H1 (cell line): ENCODE measurements around the gene KCNMA1. TPM values are rescaled to one million over a fixed set of nuclear protein-coding genes. Genes with fewer than 3 reads are reported as not detected.

Experiments used
- CBX5 ChIP-seq: fragments of 300-800, 300-1000 bp; sonication (generic); IDR thresholded peaks from 2 replicates; pipeline ENCODE4 v1.7.1; 2016; ENCODE audit warnings: antibody characterized with exemption, low read length, low read depth
- CHD7 ChIP-seq: fragments of 300-600 bp; sonication (generic); IDR thresholded peaks from 2 replicates; pipeline ENCODE4 v1.7.1; 2012; ENCODE audit warnings: low read length, moderate library complexity, mild to moderate bottlenecking, inconsistent platforms; ENCODE audit not compliant: insufficient replicate concordance
- CREB1 ChIP-seq: IDR thresholded peaks from 2 replicates; pipeline ENCODE4 v1.6.1; 2012; ENCODE audit warnings: inconsistent platforms
- HDAC2 ChIP-seq, 2 experiments: fragments of 300-600 bp in 1 of 2; sonication (generic) in 1 of 2; IDR thresholded peaks; 2 replicates each; pipeline ENCODE4 v1.6.1; 2011 to 2012; ENCODE audit warnings: low read depth in 2 of 2, low read length in 2 of 2, mild to moderate bottlenecking in 2 of 2, moderate library complexity in 2 of 2, borderline replicate concordance in 1 of 2, inconsistent platforms in 1 of 2
- polyA plus RNA-seq, 7 experiments: library from polyadenylated mRNA; depleted of rRNA in 3 of 7; stranded (reverse) in 5 of 7; unstranded in 2 of 7; fragments of >200 nt in 5 of 7; fragments of 200-250 nt in 2 of 7; gene quantifications; 1 replicate in 5 of 7; 2 replicates in 1 of 7; 4 replicates in 1 of 7; pipeline versions ENCODE4 v1.2.1 to v1.2.3, GENCODE V29; 2011 to 2013; ENCODE audit warnings: missing spikeins in 2 of 7, mixed read lengths in 2 of 7
- total RNA-seq: library from RNA; stranded (reverse); fragmentation: NEBNext Ultra II Directional; extraction: Animal tissue kit (Norgen Biotek cat#: 25700); gene quantifications from 2 replicates; pipeline ENCODE4 v1.2.1, GENCODE V29; 2021
- TF ChIP-seq, protein P1 (sequence below), 3 experiments: IDR thresholded peaks; 1 replicate in 2 of 3; 2 replicates in 1 of 3; pipeline versions ENCODE4 v1.5.1 to v1.6.1; 2011; ENCODE audit warnings: low read length in 3 of 3, mild to moderate bottlenecking in 3 of 3, inconsistent platforms in 2 of 3, low read depth in 1 of 3, moderate library complexity in 1 of 3; ENCODE audit not compliant: insufficient read depth in 1 of 3; ENCODE audit errors: control extremely low read depth in 1 of 3

The KCNMA1 gene
- total and polyA plus RNA-seq, 2 of the 8 experiments (the other 6 are each of a cell fraction or from before 2014, with no cell fraction given): 10.2 to 11.1 TPM

DNA sequence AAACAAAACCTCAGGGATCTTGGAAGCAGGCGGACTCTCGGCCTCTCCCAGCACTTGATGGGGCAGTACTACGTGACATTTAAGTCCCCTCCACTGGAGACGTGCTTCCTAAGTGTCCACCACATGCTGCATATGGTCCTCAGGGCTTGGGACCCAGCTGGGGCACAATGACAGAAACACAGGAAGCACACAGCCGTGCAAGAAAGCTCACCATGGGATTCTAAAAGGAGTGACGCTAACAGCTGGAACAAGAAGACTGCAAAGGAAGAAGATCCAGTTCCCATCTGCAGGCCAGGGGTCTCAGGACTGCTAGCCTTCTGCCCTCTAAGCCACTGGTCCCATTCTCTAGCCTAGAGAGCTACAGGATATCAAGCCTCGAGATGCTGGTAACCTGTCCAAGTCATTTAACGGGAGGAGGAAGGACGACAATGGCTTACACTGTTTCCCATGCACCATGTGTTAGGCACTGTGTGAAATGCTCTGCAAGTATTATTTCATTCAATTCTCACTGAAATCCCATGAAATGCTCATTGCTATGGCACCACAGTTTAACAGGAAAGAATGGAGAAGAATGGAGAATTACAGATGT lies 61.1 kb downstream of the KCNMA1 start (continued):
- TF ChIP-seq CHD7: no peak
- TF ChIP-seq, protein P1, sequence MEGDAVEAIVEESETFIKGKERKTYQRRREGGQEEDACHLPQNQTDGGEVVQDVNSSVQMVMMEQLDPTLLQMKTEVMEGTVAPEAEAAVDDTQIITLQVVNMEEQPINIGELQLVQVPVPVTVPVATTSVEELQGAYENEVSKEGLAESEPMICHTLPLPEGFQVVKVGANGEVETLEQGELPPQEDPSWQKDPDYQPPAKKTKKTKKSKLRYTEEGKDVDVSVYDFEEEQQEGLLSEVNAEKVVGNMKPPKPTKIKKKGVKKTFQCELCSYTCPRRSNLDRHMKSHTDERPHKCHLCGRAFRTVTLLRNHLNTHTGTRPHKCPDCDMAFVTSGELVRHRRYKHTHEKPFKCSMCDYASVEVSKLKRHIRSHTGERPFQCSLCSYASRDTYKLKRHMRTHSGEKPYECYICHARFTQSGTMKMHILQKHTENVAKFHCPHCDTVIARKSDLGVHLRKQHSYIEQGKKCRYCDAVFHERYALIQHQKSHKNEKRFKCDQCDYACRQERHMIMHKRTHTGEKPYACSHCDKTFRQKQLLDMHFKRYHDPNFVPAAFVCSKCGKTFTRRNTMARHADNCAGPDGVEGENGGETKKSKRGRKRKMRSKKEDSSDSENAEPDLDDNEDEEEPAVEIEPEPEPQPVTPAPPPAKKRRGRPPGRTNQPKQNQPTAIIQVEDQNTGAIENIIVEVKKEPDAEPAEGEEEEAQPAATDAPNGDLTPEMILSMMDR (IDR thresholded peaks at IDR 0.05; ENCODE audit: control extremely low read depth in 1 of 3, insufficient read depth in 1 of 3, low read depth in 1 of 3, low read length in 3 of 3): no peak
- no peak for TF ChIP-seq CBX5
- no peak for TF ChIP-seq CREB1
- TF ChIP-seq HDAC2 (IDR thresholded peaks at IDR 0.05; ENCODE audit: borderline replicate concordance in 1 of 2, low read depth in 2 of 2, low read length in 2 of 2): no peak
